Endothelial cell of umbilical vein (primary cell): ENCODE data around the gene DISP3. TPM values are rescaled to one million over a fixed set of nuclear protein-coding genes. Genes with fewer than 3 reads are reported as not detected.

Experiments
- BruUV-seq: library from RNA; stranded (reverse); fragments of 400-500 nt; replicated peaks from 2 replicates; lab custom pipeline; 2021; lab: Mats Ljungman, UMichigan
- CTCF ChIA-PET: fragments of 300-600, 350-600 bp; sonication (Branson Sonifier 250); formaldehyde crosslinking; loops from one replicate; lab custom pipeline; 2021; ENCODE audit warnings: antibody characterized with exemption, inconsistent platforms; lab: Charles Lee
- POLR2A ChIA-PET: fragments of 300-600, 350-600 bp; sonication (Branson Sonifier 250); formaldehyde crosslinking; loops from one replicate; lab custom pipeline; 2021; ENCODE audit warnings: antibody characterized with exemption, inconsistent platforms; lab: Charles Lee
- DNase-seq: peaks from one replicate; pipeline ENCODE4 v3.0.0-alpha.2; 2011; ENCODE audit warnings: low read depth, low spot score
- FAIRE-seq: peaks from 2 replicates; lab custom pipeline; 2011; peaks lifted over from hg19 to GRCh38; lab: Jason Lieb, UNC
- H2AFZ ChIP-seq: 2 replicates; pipeline ENCODE4 v1.6.0; 2012; ENCODE audit warnings: low read depth, low read length, control low read depth, inconsistent platforms
- H3K27ac ChIP-seq: 2 replicates; pipeline ENCODE4 v1.5.1; 2011; ENCODE audit warnings: low read depth, mild to moderate bottlenecking, control low read depth, low read length, moderate library complexity; ENCODE audit not compliant: insufficient read depth
- H3K27me3 ChIP-seq, 2 experiments: 2 replicates each; pipeline versions ENCODE4 v1.6.0 to v1.6.1; 2011; ENCODE audit warnings: low read length in 2 of 2, mixed read lengths in 1 of 2; ENCODE audit not compliant: control insufficient read depth in 2 of 2, insufficient read depth in 2 of 2
- H3K36me3 ChIP-seq, 2 experiments: 2 replicates in 1 of 2; 3 replicates in 1 of 2; pipeline ENCODE4 v1.5.1; 2011; ENCODE audit warnings: low read length in 2 of 2, mild to moderate bottlenecking in 1 of 2, moderate library complexity in 1 of 2; ENCODE audit not compliant: control insufficient read depth in 2 of 2, insufficient read depth in 2 of 2; ENCODE audit errors: extremely low read depth in 1 of 2
- H3K4me1 ChIP-seq: 3 replicates; pipeline ENCODE4 v1.5.1; 2011; ENCODE audit warnings: mild to moderate bottlenecking, low read length; ENCODE audit not compliant: control insufficient read depth, insufficient read depth; ENCODE audit errors: extremely low read depth
- H3K4me2 ChIP-seq: 2 replicates; pipeline ENCODE4 v1.6.1; 2011; ENCODE audit warnings: low read length, control low read depth, mixed read lengths; ENCODE audit not compliant: insufficient read depth
- H3K4me3 ChIP-seq, 3 experiments: fragments of 200-600 bp in 1 of 3; sonication (generic), shearing (Covaris generic) in 1 of 3; replicated peaks in 1 of 3; 2 replicates each; pipeline ENCODE4 v1.5.1; 2011 to 2016; ENCODE audit warnings: control low read depth in 3 of 3, low read length in 3 of 3, mild to moderate bottlenecking in 2 of 3, inconsistent platforms in 1 of 3, low read depth in 1 of 3, moderate library complexity in 1 of 3; ENCODE audit not compliant: insufficient read depth in 1 of 3
- H3K79me2 ChIP-seq: 2 replicates; pipeline ENCODE4 v1.6.0; 2012; ENCODE audit warnings: low read length, inconsistent platforms; ENCODE audit not compliant: control insufficient read depth, insufficient read depth
- H3K9ac ChIP-seq: replicated peaks from 2 replicates; pipeline ENCODE3; 2011; ENCODE audit warnings: low read length, control low read depth; ENCODE audit not compliant: insufficient read depth; ENCODE audit errors: extremely low read depth
- H3K9me1 ChIP-seq: replicated peaks from 3 replicates; pipeline ENCODE4 v1.6.0; 2011; ENCODE audit warnings: mild to moderate bottlenecking, low read length; ENCODE audit not compliant: control insufficient read depth, insufficient read depth; ENCODE audit errors: extremely low read depth
- H3K9me3 ChIP-seq: replicated peaks from 2 replicates; pipeline ENCODE4 v1.5.1; 2012; ENCODE audit warnings: low read length, inconsistent platforms; ENCODE audit not compliant: control insufficient read depth, insufficient read depth
- H4K20me1 ChIP-seq: replicated peaks from 2 replicates; pipeline ENCODE3; 2011; ENCODE audit warnings: mild to moderate bottlenecking, low read length; ENCODE audit not compliant: control insufficient read depth, insufficient read depth; ENCODE audit errors: extremely low read depth
- CTCF ChIP-seq, 2 donors: IDR thresholded peaks; 1 replicate in 1 of 2; 2 replicates in 1 of 2; pipeline ENCODE4 v1.5.1; 2011; ENCODE audit warnings: low read length in 2 of 2, mild to moderate bottlenecking in 2 of 2, moderate library complexity in 2 of 2, control low read depth in 1 of 2, inconsistent platforms in 1 of 2, low read depth in 1 of 2; ENCODE audit not compliant: insufficient read depth in 1 of 2; ENCODE audit errors: extremely low read depth in 1 of 2
- EZH2 ChIP-seq: IDR thresholded peaks from 2 replicates; pipeline ENCODE4 v1.6.1; 2012; ENCODE audit warnings: borderline replicate concordance, low read depth, mild to moderate bottlenecking, moderate library complexity, low read length, inconsistent platforms; ENCODE audit not compliant: severe bottlenecking
- GATA2 ChIP-seq: IDR thresholded peaks from 2 replicates; pipeline ENCODE4 v1.7.0; 2011; ENCODE audit warnings: low read depth, mild to moderate bottlenecking, moderate library complexity, mixed read lengths, low read length; ENCODE audit not compliant: insufficient read length, insufficient read depth
- JUN ChIP-seq: IDR thresholded peaks from 2 replicates; pipeline ENCODE4 v1.6.1; 2011; ENCODE audit warnings: borderline replicate concordance, low read depth; ENCODE audit not compliant: insufficient read length, insufficient read depth
- MAX ChIP-seq: IDR thresholded peaks from 2 replicates; pipeline ENCODE4 v1.6.1; 2011; ENCODE audit not compliant: insufficient read depth, insufficient read length
- POLR2AphosphoS5 ChIP-seq: IDR thresholded peaks from 2 replicates; pipeline ENCODE4 v1.6.1; 2012; ENCODE audit warnings: low read depth, mild to moderate bottlenecking, control low read depth, low read length, moderate library complexity; ENCODE audit not compliant: insufficient read depth
- dilution Hi-C: fragments of 300-500 bp; cut with MboI; formaldehyde crosslinking; loops from one replicate; pipeline ENCODE4 v1.15.0; 2019; ENCODE audit warnings: low sequenced_read_pairs; ENCODE audit not compliant: extremely low pct_ligation_motif_present
- intact Hi-C: fragments of 100-400 bp; cut with micrococcal nuclease; formaldehyde crosslinking; loops from one replicate; pipeline ENCODE4 v1.10.0; 2022
- polyA plus RNA-seq, 4 experiments: library from polyadenylated mRNA; depleted of rRNA in 3 of 4; stranded (reverse) in 3 of 4; unstranded in 1 of 4; fragments of >200 nt; gene quantifications; 2 replicates each; pipeline versions ENCODE4 v1.2.1 to v1.2.3, GENCODE V29; 2011 to 2012; ENCODE audit warnings: missing spikeins in 1 of 4
- total RNA-seq: library from RNA; stranded (reverse); gene quantifications from 2 replicates; pipeline ENCODE4 v1.2.3, GENCODE V29; 2021

Gene DISP3
- total and polyA plus RNA-seq, 2 donors (not counting 3 experiments of a cell fraction or from before 2014, with no cell fraction given): 0.26 to 0.49 TPM

GRCh38 chr1:11438996-11439395, 40.0 kb upstream of the DISP3 start:
- FAIRE-seq: no peak
- no peak for DNase-seq
- dilution Hi-C loops (no loop called here), intact Hi-C loops (no loop called here)
- no peaks in the 10 kb centered on the region for H4K20me1 ChIP-seq
- no peaks in the 10 kb centered on the region for H3K4me1 ChIP-seq
- H3K36me3 ChIP-seq: no peaks in the 10 kb centered on the region
- CTCF ChIA-PET: interaction anchor here (0.8 kb wide), 1 partner anchor 21 kb away, joined by 3 read pairs; no protein-coding TSS in a partner anchor
- H3K9ac ChIP-seq: no peak overlapping the region
- H3K27ac ChIP-seq: no peak overlapping the region
- H3K9me3 ChIP-seq: no peaks in the 10 kb centered on the region
- H3K9me1 ChIP-seq: no peaks in the 10 kb centered on the region
- no peaks in the 10 kb centered on the region for H3K79me2 ChIP-seq
- no peak overlapping the region for H2AFZ ChIP-seq
- H3K4me2 ChIP-seq: no peak overlapping the region
- H3K4me3 ChIP-seq: no peak overlapping the region
- no TSS peak for BruUV-seq
- POLR2A ChIA-PET: interaction anchor here (0.5 kb wide), 1 partner anchor 8 kb away, joined by 3 read pairs; no protein-coding TSS in a partner anchor
- no peaks in the 10 kb centered on the region for H3K27me3 ChIP-seq
- TF ChIP-seq GATA2: no peak
- no peak for TF ChIP-seq POLR2AphosphoS5
- no peak for TF ChIP-seq MAX
- TF ChIP-seq EZH2: no peak
- TF ChIP-seq CTCF (IDR thresholded peaks at IDR 0.05; ENCODE audit: extremely low read depth in 1 of 2, insufficient read depth in 1 of 2, low read depth in 1 of 2, low read length in 2 of 2): no peak
- no peak for TF ChIP-seq JUN
